CMK (cell line): ENCODE results near the gene MAGI1.
"Not testable (repeated sequence)": the region's sequence is repeated elsewhere in the genome, so short reads cannot be mapped to it uniquely, and the experiment has no call there.

Source experiments
- DNase-seq: peaks from one replicate; pipeline ENCODE4 v3.0.0-alpha.2; 2010; ENCODE audit warnings: low read depth

The MAGI1 gene

DNA sequence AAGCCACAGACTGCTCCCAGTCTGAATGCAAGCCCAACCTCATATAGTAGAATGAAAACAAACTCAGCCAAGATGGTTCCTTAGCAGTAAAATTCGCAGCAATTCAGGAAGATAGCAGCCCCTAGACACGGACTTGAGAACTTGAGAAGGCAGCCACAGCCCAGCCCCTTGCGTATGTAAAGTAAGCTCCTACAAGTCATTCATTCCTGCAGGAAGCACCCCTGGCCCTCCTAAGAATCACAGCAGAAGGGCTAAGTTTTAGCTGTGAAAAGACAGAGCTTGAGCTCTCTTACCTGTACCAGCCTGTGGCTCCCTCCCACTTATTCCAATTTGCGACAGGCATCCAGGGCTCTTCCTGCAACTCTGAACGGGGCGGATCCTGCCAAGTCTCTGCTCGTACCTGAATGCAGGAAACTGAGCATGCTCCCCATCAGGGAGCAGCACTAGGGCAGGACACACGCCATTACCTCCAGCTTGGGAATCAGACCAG is 136.4 kb downstream of the MAGI1 start:
- DNase-seq = no peak

GRCh38 chr3:65901226-65901625 is 137.5 kb downstream of the MAGI1 start:
- no peak for DNase-seq

- DNase-seq = no peak
These were observed 139.5 kb downstream of the MAGI1 start for GRCh38 chr3:65899226-65899625.

GRCh38 chr3:65897766-65898165 is 141.0 kb downstream of the MAGI1 start:
- no peak for DNase-seq

- DNase-seq = no peak
These were observed 142.4 kb downstream of the MAGI1 start for GRCh38 chr3:65896321-65896720.

GRCh38 chr3:65894679-65895453 is 143.9 kb downstream of the MAGI1 start:
- no peak for DNase-seq

- no peak for DNase-seq
These were observed 144.6 kb downstream of the MAGI1 start for GRCh38 chr3:65894126-65894525.

DNA sequence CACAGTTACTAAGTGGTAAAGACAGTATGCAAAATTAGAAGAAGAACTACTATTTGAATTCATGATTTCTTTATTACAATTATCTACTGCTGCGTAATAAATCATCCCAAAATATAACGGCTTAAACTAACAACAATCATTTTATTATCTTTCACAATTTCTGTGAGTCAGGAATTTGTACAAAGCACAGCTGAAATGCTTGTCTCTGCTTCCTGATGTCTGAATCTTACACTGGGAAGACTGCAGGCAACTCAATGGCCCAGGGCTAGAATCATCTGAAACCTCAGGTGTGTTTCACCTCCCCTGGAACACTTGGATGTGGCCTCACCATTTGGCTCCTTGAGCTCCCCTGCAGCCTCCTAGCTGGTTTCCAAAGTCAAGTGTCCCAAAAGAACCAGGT is 145.1 kb downstream of the MAGI1 start:
- DNase-seq = no peak

- DNase-seq = not testable (repeated sequence)
These were observed 147.2 kb downstream of the MAGI1 start for GRCh38 chr3:65891477-65891876.

GRCh38 chr3:65890328-65890727 is 148.4 kb downstream of the MAGI1 start:
- DNase-seq = no peak

DNA sequence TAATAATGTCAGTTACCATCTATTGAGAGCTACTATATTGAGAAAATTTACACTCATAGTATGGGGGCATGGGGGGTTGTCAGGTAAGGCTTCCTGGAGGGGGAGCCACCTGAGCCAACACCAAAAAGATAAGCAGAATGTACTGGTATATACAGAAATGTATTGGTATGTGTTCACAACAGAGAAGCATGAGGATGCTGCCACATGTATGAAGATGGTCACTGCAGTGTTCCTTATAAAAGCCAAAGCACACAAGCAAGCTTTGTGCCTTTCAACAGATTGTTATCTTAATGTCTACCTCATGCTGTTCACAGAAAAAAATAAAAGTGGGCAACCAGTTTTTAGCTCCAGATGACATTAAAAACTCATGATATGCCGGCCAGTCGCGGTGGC is 149.0 kb downstream of the MAGI1 start:
- DNase-seq = no peak

GRCh38 chr3:65888980-65889706 is 149.6 kb downstream of the MAGI1 start:
- DNase-seq = no peak

GRCh38 chr3:65888196-65888595 is 150.5 kb downstream of the MAGI1 start:
- no peak for DNase-seq

DNA sequence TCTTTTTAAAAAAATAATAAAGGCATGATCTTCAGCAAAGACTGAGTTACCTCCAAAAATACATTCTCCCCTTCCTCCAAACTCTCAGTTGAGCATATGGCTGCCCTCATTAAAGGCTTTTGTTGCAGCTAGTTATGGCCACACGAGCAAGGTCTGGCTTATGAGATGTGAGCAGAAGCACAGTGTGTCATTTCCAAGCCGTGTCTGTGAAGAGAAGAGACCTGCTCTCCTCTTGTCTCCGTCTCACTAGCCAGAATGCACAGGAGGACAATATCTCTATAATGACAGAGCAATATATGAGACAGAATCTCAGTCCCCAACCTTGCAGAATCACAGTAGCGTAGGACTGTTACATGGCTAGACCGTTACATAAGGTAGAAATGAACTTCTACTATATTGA is 152.3 kb downstream of the MAGI1 start:
- DNase-seq = no peak

GRCh38 chr3:65884071-65884470 is 154.6 kb downstream of the MAGI1 start:
- no peak for DNase-seq

- DNase-seq = no peak
These were observed 155.1 kb downstream of the MAGI1 start for GRCh38 chr3:65883613-65884012.

DNA sequence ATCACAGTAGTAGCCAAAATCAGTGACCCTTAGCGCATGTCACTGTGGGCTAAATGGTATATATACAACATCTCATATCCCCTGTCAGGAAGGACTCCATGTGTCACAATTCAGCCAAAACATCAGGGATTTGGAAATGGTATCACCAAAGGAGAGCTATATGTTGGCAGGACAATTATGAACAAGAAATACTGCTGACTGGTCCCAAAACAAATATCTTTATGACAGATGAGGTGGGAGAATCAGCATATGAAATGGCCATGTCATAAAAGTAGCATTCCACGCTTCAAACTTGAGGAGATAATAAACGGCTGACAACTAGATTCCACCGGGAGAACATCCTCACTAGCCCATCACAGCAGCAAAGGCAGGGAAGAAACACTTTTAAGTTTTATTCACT is 158.4 kb downstream of the MAGI1 start:
- DNase-seq = no peak

DNA sequence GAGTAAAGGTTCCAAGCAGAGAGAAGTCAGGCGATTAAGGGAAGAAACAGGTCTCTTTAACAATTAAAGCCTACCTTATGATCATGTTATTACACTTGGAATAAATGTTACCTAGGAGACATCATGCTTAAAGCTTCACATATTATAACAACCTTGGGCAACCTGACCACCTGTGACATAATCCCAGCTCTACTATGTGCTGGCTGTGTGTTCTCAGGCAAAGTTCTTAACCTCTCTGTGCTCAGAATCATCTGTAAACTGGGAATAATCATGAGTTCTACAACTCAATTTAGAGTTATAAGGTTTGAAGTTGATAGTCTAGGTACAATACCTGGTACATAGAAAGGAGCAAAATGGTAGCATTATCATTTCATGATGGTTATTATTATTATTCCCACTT is 159.3 kb downstream of the MAGI1 start:
- DNase-seq = no peak

- DNase-seq = no peak
These were observed 159.9 kb downstream of the MAGI1 start for GRCh38 chr3:65878831-65879230.

GRCh38 chr3:65877160-65877559 is 161.6 kb downstream of the MAGI1 start:
- no peak for DNase-seq

DNA sequence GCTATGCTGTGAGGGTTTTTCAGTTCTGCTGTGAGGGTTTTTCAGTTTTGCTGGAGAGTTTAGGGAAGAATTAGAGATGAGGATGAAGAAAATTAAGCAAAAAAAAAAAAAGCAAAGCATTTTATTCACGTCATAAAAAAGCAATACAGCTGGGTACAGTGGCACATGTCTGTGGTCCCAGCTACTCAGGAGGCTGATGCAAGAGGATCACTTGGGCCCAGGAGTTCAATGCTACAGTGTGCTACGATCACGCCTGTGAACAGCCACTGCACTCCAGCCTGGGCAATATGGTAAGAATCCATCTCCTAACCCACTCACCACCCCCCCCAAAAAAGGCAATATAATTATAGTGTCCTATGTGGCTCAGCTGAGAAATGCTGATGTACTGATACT is 162.7 kb downstream of the MAGI1 start:
- no peak for DNase-seq

GRCh38 chr3:65875393-65876027 is 163.2 kb downstream of the MAGI1 start:
- no peak for DNase-seq

DNA sequence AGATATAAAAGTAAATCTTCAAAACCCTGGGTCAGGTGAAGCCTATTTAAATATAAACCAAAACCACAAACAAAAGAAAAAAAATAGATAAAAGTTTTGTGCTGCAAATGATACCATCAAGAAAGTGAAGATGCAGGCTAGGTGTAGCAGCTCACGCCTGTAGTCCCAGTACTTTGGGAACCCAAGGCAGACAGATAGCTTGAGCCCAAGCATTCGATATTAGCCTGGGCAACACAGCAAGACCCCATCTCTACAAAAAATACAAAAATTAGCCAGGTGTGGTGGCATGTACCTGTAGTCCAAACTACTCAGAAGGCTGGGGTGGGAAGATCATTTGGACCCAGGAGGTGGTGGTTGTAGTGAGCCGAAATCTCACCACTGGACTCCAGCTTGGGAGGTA is 164.8 kb downstream of the MAGI1 start:
- no peak for DNase-seq
